ENCODE data around the gene LSM14A.
"Not testable (repeated sequence)": the region's sequence is repeated elsewhere in the genome, so short reads cannot be mapped to it uniquely, and the experiment has no call there.

LSM14A gene

DNA sequence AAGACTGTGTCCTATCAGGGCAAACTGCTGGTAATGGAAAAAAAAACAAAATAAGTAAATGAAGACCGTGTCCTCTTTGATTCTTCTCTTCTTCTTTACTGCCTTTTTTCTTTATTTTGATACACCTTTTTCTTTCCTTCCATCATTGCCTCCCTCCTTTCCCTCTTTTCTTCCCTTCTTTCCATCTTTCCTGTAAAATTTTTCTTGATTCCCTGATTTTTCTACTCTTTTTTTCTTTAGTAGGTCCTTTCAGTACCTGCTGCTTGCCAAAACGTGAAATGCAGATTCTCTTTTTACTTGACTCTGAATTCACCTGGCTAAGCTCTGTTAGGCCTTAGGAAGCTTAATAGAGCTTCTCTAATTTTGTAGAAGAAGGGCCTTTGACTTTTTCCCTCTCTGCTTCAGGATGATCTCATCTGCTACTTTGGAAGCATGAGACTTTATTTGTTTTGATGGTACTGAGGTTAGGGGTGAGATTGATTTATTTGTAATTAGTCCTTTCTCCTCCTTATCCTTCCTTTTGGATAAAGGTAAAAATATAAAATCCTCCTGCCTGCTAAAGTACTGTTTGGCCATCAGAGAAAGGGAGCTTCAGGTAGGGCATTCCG lies 19.2 kb downstream of the LSM14A start:
- Histone ChIP-seq H3K9me3 (ENCODE audit: control insufficient read depth, low read length) (no peaks in the 10 kb centered on the region), H3K4me3 (ENCODE audit: extremely low read depth, insufficient read depth, low read length, poor library complexity, severe bottlenecking) (no peak overlapping the region), H3K4me1 (ENCODE audit: control insufficient read depth, insufficient read depth, low read length, poor library complexity, severe bottlenecking) (peaks cover 5% of the 10 kb centered on the region), H3K36me3 (ENCODE audit: control insufficient read depth, insufficient read depth, low read length) (peaks cover 34% of the 10 kb centered on the region), H3K27ac (ENCODE audit: low read depth, low read length, severe bottlenecking) (no peak overlapping the region)
- 89 to 93% methylated on average over 1 to 2 of the region's 3 CpGs for WGBS, 2 experiments (ENCODE audit: insufficient coverage in 2 of 2)

DNA sequence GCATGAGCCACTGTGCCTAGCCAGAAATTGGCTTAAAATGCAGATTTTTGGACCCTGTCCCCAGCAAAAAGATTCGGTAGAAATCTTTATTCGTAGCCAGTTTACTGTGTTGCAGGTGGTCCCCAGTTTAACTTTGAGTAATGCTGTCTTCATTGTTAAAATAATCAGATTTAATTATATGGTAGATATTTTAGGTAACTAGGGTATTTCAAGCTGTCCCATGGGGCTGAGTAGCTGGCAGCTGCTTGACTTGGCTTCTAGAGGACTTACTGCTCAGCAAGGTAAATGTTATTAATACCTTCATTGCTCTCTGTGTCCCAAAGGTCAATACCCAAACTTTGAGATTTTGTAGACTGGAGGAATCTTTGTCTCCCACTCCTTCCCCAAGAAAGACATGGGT lies 21.1 kb downstream of the LSM14A start:
- no peak overlapping the region for H3K27ac ChIP-seq (ENCODE audit: low read depth, low read length, severe bottlenecking)
- H3K4me3 ChIP-seq (ENCODE audit: extremely low read depth, insufficient read depth, low read length, poor library complexity, severe bottlenecking), result no peak overlapping the region
- H3K36me3 ChIP-seq (ENCODE audit: control insufficient read depth, insufficient read depth, low read length), result peaks cover 54% of the 10 kb centered on the region
- H3K4me1 ChIP-seq (ENCODE audit: control insufficient read depth, insufficient read depth, low read length, poor library complexity, severe bottlenecking), result peaks cover 5% of the 10 kb centered on the region
- no peaks in the 10 kb centered on the region for H3K9me3 ChIP-seq (ENCODE audit: control insufficient read depth, low read length)
- 100% methylated on average over 1 of the region's 2 CpGs; no CpG with 5 or more reads in 1 of the 2 experiments for WGBS, 2 experiments (ENCODE audit: insufficient coverage in 2 of 2)

- H3K36me3 ChIP-seq (ENCODE audit: control insufficient read depth, insufficient read depth, low read length), result peaks cover 58% of the 10 kb centered on the region
- no peak overlapping the region for H3K4me3 ChIP-seq (ENCODE audit: extremely low read depth, insufficient read depth, low read length, poor library complexity, severe bottlenecking)
- peaks cover 5% of the 10 kb centered on the region for H3K4me1 ChIP-seq (ENCODE audit: control insufficient read depth, insufficient read depth, low read length, poor library complexity, severe bottlenecking)
- H3K27ac ChIP-seq (ENCODE audit: low read depth, low read length, severe bottlenecking), result no peak overlapping the region
- H3K9me3 ChIP-seq (ENCODE audit: control insufficient read depth, low read length), result no peaks in the 10 kb centered on the region
- 82% methylated on average over 4 of the region's 4 CpGs; no CpG with 5 or more reads in 1 of the 2 experiments for WGBS, 2 experiments (ENCODE audit: insufficient coverage in 2 of 2)
Observed at GRCh38 chr19:34193876-34194275, 21.6 kb downstream of the LSM14A start.

DNA sequence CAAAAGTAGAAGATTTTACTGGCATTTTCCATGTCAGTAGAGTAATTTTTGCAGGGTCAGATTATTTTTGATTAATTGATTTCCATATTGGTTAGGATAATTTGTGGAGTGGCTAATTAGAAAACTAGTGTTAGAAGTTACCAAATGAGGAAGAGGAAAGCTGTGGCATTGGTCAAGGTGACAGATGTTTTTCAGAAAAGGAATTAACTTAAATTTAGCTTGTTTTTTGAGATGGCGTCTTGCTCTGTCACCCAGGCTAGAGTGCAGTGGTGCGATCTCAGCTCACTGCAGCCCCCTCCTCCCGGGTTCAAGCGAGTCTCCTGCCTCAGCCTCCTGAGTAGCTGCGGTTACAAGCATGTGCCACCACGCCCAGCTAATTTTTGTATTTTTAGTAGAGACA lies 28.8 kb downstream of the LSM14A start:
- 84 to 98% methylated on average over 5 of the region's 6 CpGs for WGBS, 2 experiments (ENCODE audit: insufficient coverage in 2 of 2)
- H3K27ac ChIP-seq (ENCODE audit: low read depth, low read length, severe bottlenecking), result no peak overlapping the region
- H3K9me3 ChIP-seq (ENCODE audit: control insufficient read depth, low read length), result no peaks in the 10 kb centered on the region
- no peak overlapping the region for H3K4me3 ChIP-seq (ENCODE audit: extremely low read depth, insufficient read depth, low read length, poor library complexity, severe bottlenecking)
- H3K36me3 ChIP-seq (ENCODE audit: control insufficient read depth, insufficient read depth, low read length), result peaks cover 82% of the 10 kb centered on the region
- no peaks in the 10 kb centered on the region for H3K4me1 ChIP-seq (ENCODE audit: control insufficient read depth, insufficient read depth, low read length, poor library complexity, severe bottlenecking)

GRCh38 chr19:34205324-34205723 lies 33.0 kb downstream of the LSM14A start:
- not testable (repeated sequence) for H3K4me3 ChIP-seq (ENCODE audit: extremely low read depth, insufficient read depth, low read length, poor library complexity, severe bottlenecking); H3K4me1 ChIP-seq (ENCODE audit: control insufficient read depth, insufficient read depth, low read length, poor library complexity, severe bottlenecking); H3K9me3 ChIP-seq (ENCODE audit: control insufficient read depth, low read length); H3K27ac ChIP-seq (ENCODE audit: low read depth, low read length, severe bottlenecking)
- peaks cover 81% of the 10 kb centered on the region for H3K36me3 ChIP-seq (ENCODE audit: control insufficient read depth, insufficient read depth, low read length)
- 75 to 93% methylated on average over 1 to 4 of the region's 7 CpGs for WGBS, 2 experiments (ENCODE audit: insufficient coverage in 2 of 2)

DNA sequence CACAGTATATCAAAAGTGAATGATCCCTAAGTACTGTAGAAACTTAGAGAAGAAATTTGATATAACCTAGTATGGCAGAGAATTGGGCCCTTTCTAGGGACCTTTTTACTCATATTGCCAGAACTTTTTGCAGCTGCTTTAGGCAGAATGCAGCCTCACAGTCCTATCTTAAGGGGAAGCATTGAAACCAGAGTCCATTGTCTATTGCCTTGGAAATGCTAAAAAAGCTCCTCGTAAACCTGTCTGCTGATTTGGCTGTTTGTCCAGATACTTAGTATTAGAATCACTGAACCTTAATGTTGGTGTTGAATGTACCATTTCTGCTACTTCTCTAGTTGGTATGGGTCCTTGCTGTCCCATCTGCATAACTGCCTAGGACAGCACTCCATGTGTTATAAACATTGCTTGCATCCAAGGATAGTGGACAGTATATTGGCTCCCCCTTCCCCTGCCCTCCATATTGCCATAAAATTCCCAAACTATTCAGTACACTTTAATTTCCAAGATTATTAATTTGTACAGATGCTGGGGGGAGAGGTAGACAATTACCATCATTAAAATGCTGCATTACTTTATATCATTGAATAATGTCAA lies 36.1 kb downstream of the LSM14A start:
- Histone ChIP-seq H3K36me3 (ENCODE audit: control insufficient read depth, insufficient read depth, low read length) (peaks cover 83% of the 10 kb centered on the region), H3K27ac (ENCODE audit: low read depth, low read length, severe bottlenecking) (no peak overlapping the region)
- WGBS, 2 experiments (ENCODE audit: insufficient coverage in 2 of 2), result 100% methylated on average over 1 of the region's 1 CpG; no CpG with 5 or more reads in 1 of the 2 experiments

DNA sequence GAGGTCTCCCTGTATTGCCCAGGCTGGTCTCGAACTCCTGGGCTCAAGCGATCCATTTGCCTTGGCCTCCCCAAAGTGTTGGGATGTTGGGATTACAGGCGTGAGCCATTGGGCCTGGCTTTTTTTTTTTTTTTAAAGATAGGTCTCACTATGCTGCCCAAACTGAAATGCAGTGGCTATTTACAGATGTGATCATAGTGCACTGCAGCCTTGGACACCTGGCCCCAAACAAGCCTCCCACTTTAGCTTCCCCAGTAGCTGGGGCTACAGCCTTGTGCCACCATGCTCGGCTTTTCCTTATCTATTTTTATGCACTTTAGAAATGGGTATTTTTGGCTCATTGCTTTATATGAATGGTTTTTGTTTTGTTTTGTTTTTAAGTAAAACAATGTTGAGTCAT lies 37.4 kb downstream of the LSM14A start:
- no peak overlapping the region for H3K27ac ChIP-seq (ENCODE audit: low read depth, low read length, severe bottlenecking)
- peaks cover 87% of the 10 kb centered on the region for H3K36me3 ChIP-seq (ENCODE audit: control insufficient read depth, insufficient read depth, low read length)
- WGBS, 2 experiments (ENCODE audit: insufficient coverage in 2 of 2), result no CpG with 5 or more reads among the region's 4 CpGs
- no peaks in the 10 kb centered on the region for H3K4me1 ChIP-seq (ENCODE audit: control insufficient read depth, insufficient read depth, low read length, poor library complexity, severe bottlenecking)
- no peak overlapping the region for H3K4me3 ChIP-seq (ENCODE audit: extremely low read depth, insufficient read depth, low read length, poor library complexity, severe bottlenecking)
- no peaks in the 10 kb centered on the region for H3K9me3 ChIP-seq (ENCODE audit: control insufficient read depth, low read length)

More for the DNA sequence above, 36.1 kb downstream of the LSM14A start:
- Histone ChIP-seq H3K4me3 (ENCODE audit: extremely low read depth, insufficient read depth, low read length, poor library complexity, severe bottlenecking) (no peak overlapping the region), H3K9me3 (ENCODE audit: control insufficient read depth, low read length) (no peaks in the 10 kb centered on the region), H3K4me1 (ENCODE audit: control insufficient read depth, insufficient read depth, low read length, poor library complexity, severe bottlenecking) (no peaks in the 10 kb centered on the region)

DNA sequence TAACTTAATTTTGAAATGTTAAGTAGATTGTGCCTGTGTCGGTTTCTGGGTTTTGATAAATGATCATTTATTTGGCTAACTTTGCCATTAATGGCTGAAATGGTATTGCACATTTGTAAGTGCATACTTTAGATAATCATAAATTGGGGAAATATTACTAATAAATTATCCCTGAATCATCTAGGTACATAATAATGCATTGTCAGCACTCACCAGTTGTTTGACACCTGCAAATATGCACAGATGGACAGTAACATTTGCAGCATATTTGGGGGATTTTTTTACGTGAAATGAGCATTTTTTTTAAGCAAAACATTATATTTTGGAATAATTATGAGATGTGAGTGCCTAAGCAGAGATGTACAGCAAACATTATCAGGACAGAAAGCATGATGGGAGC lies 41.0 kb downstream of the LSM14A start:
- H3K36me3 ChIP-seq (ENCODE audit: control insufficient read depth, insufficient read depth, low read length), result peaks cover 85% of the 10 kb centered on the region
- no peak overlapping the region for H3K27ac ChIP-seq (ENCODE audit: low read depth, low read length, severe bottlenecking)
- no peaks in the 10 kb centered on the region for H3K4me1 ChIP-seq (ENCODE audit: control insufficient read depth, insufficient read depth, low read length, poor library complexity, severe bottlenecking)
- H3K4me3 ChIP-seq (ENCODE audit: extremely low read depth, insufficient read depth, low read length, poor library complexity, severe bottlenecking), result no peak overlapping the region
- H3K9me3 ChIP-seq (ENCODE audit: control insufficient read depth, low read length), result no peaks in the 10 kb centered on the region
- WGBS, 2 experiments (ENCODE audit: insufficient coverage in 2 of 2), result no CpG with 5 or more reads among the region's 2 CpGs

DNA sequence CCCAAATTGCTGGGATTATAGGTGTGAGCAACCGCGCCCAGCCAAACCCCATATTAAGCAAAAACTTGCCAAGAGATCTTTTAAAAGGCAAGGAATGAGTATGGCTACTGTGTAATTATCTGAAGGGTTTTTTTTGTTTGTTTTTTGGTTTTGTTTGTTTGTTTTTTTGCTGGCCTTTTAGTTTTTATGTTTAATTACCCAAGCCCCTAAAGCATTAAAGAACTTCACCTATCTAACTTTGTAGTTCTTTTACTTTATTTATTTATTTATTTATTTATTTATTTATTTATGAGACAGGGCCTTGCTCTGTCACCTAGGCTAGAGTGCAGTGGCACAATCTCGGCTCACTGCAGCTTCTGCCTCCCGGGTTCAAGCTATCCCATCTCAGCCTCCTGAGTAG lies 41.7 kb downstream of the LSM14A start:
- Histone ChIP-seq H3K9me3 (ENCODE audit: control insufficient read depth, low read length) (no peaks in the 10 kb centered on the region), H3K27ac (ENCODE audit: low read depth, low read length, severe bottlenecking) (no peak overlapping the region), H3K36me3 (ENCODE audit: control insufficient read depth, insufficient read depth, low read length) (peaks cover 85% of the 10 kb centered on the region), H3K4me3 (ENCODE audit: extremely low read depth, insufficient read depth, low read length, poor library complexity, severe bottlenecking) (no peak overlapping the region), H3K4me1 (ENCODE audit: control insufficient read depth, insufficient read depth, low read length, poor library complexity, severe bottlenecking) (no peaks in the 10 kb centered on the region)
- WGBS, 2 experiments (ENCODE audit: insufficient coverage in 2 of 2), result 90 to 100% methylated on average over 3 to 4 of the region's 4 CpGs

- Histone ChIP-seq H3K4me1 (ENCODE audit: control insufficient read depth, insufficient read depth, low read length, poor library complexity, severe bottlenecking) (no peaks in the 10 kb centered on the region), H3K27ac (ENCODE audit: low read depth, low read length, severe bottlenecking) (no peak overlapping the region), H3K36me3 (ENCODE audit: control insufficient read depth, insufficient read depth, low read length) (peaks cover 87% of the 10 kb centered on the region), H3K4me3 (ENCODE audit: extremely low read depth, insufficient read depth, low read length, poor library complexity, severe bottlenecking) (no peak overlapping the region), H3K9me3 (ENCODE audit: control insufficient read depth, low read length) (no peaks in the 10 kb centered on the region)
- 100% methylated on average over 2 of the region's 3 CpGs for WGBS, 2 experiments (ENCODE audit: insufficient coverage in 2 of 2)
Observed at GRCh38 chr19:34215006-34215665, 42.8 kb downstream of the LSM14A start.

- Histone ChIP-seq H3K4me3 (ENCODE audit: extremely low read depth, insufficient read depth, low read length, poor library complexity, severe bottlenecking) (no peak overlapping the region), H3K27ac (ENCODE audit: low read depth, low read length, severe bottlenecking) (no peak overlapping the region), H3K4me1 (ENCODE audit: control insufficient read depth, insufficient read depth, low read length, poor library complexity, severe bottlenecking) (no peaks in the 10 kb centered on the region), H3K9me3 (ENCODE audit: control insufficient read depth, low read length) (no peaks in the 10 kb centered on the region), H3K36me3 (ENCODE audit: control insufficient read depth, insufficient read depth, low read length) (peaks cover 87% of the 10 kb centered on the region)
- 100% methylated on average over 1 of the region's 3 CpGs; no CpG with 5 or more reads in 1 of the 2 experiments for WGBS, 2 experiments (ENCODE audit: insufficient coverage in 2 of 2)
Observed at GRCh38 chr19:34215666-34216038, 43.3 kb downstream of the LSM14A start.

Measured in mesodermal cell (in vitro differentiated cells).